ENCODE measurements around the gene RTF1.

The RTF1 gene

DNA sequence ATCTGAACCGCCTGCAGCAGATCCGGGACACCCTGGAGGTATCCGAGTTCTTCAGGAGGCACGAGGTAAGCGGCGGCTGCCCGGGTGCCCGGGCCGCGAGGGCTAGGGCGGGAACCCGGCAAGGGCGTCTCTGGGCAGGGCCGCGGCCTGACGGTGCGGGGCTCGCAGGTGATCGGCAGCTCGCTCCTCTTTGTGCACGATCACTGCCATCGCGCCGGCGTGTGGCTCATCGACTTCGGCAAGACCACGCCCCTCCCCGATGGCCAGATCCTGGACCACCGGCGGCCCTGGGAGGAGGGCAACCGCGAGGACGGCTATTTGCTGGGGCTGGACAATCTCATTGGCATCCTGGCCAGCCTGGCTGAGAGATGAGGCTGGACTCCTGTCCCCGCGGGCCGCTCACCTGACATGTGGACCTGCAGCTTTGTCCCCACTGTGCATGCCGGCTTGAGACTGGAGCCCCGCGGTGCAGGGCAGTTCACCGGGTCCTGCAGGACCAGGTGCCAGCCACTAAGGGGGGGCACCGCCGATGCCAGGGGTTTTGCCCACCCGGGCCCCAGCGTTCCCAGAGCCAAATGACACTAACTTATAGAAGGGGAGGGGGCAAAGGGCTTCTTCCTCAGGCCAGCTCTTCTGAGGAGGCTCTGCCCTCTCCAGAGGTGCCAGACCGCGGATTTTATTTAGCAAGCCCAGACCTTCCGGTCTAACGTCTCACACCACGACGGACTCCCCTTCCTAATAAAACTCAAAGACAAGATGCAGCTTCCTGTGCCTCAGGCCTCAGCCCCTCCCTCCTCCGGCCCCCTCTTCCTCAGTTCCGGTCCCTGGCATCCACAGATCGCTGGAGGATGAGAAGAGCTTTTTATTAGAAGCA lies 86.1 kb downstream of the RTF1 start:
- no peak for DNase-seq (ENCODE audit: low read depth in 2 of 2, low spot score in 1 of 2)

DNA sequence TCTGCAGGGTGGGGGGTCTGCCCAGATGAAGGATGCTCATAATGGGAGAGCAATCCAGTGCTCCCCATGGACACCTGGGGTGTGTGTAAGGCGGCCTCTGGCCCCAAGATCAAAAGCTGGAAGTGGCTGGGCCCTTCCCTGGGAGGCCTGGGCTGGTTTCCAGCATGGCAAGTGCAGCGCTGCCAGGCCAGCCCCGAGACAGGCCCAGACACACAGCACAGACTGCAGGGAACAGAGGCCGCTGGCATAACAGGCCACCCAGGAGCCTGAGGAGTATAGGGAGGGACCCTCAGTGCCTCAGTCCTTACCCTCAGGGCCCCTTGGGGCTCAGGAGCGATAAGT lies 86.7 kb downstream of the RTF1 start:
- no peak for DNase-seq (ENCODE audit: low read depth in 2 of 2, low spot score in 1 of 2)

- no peak for DNase-seq (ENCODE audit: low read depth in 2 of 2, low spot score in 1 of 2)
Measured at GRCh38 chr15:41504751-41505492, 88.0 kb downstream of the RTF1 start.

DNA sequence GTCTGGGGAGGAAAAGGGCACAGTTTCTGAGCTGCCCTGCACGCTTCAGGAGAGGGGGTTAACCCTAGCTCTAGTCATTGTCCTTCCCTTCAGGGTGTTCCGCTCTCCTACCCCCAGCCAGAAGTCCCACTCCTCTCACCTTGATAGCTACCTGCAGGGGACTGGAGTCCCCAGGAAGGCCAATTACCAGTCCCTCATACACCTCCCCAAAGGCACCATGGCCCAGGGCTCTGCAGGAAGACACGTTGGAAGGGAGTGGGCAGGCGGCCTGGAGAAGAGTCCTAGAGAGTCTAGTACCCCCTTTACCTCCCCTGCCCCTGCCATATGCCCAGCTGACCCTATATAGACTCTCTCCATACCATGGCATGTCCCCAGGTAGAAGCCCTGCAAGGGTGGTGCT lies 88.9 kb downstream of the RTF1 start:
- DNase-seq (ENCODE audit: low read depth in 2 of 2, low spot score in 1 of 2) = no peak

GRCh38 chr15:41506796-41507341 lies 90.0 kb downstream of the RTF1 start:
- no peak for DNase-seq (ENCODE audit: low read depth in 2 of 2, low spot score in 1 of 2)

GRCh38 chr15:41507820-41508290 lies 91.0 kb downstream of the RTF1 start:
- no peak for DNase-seq (ENCODE audit: low read depth in 2 of 2, low spot score in 1 of 2)

- no peak for DNase-seq (ENCODE audit: low read depth in 2 of 2, low spot score in 1 of 2)
Measured at GRCh38 chr15:41510728-41511127, 93.8 kb downstream of the RTF1 start.

DNA sequence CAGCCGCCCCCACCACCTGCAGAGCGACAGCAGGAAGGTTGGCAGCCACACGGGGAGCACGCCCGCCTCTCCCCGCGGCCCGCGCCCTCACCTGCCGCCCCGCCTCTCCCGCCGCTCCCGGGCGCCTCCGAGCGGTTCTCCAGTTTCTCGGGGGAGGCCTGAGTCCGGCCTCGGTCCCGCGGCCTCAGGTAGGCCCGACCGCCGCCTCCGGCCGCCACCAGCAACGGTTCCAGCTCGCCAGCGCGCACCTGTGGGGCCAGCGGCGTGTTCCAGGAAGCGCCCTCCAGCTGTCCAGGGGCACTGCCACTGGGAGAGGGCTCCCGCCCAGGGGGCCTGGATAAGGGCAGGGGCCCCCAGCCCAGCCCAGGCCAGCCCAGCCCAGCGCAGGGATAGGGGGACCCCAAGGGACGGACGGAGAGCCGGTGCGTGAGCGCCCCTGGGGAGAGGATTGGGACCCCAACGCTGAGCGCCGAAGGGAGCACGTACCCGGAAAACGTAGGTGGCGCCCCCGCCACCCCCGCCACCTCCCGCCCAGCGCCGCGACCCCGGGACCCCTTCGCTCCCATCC lies 94.5 kb downstream of the RTF1 start:
- DNase-seq (ENCODE audit: low read depth in 2 of 2, low spot score in 1 of 2) = no peak

DNA sequence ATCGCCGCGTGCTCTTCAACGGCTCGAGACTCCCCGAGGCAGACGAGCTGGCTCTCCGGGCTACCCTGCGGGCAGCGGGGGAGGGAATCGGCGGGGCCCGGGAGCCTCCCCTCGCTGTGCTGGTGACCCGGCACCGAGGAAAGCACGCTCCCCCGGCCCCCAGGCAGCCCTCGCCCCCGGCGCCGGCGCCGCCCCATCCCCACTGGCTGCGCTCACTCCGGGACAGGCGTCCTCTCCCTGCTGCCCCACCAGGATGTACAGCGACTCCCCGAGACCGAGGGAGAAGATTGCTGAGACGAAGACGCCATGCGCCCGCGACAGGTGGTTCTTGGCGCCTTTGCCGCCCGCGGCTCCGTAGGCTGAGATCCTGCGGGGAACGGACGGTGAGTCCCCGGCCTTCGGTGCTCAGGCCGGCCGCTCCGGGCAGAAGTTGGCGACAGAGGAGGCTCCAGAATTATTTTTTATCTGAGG lies 95.0 kb downstream of the RTF1 start:
- DNase-seq (ENCODE audit: low read depth in 2 of 2, low spot score in 1 of 2) = no peak

DNA sequence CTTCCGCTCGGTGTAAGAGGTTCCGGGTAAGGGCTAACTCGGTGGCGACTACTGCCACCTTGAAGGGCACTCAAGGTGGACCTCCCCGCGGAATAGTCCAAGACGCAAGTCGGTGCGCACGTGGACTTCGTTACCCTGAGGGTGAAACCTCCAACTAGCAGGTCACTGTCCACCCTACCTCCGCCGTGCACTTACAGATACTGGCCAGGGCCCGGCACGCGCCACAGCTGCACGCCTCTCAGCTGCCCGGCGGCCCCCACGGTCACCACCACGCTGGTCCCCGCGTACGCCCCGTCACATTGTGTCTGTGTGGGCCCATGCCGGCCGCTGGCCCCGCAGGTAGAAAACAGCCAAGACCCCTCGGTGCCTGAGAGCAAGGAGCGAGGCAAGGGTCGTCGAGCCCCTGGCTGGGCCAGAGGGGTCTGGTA lies 95.6 kb downstream of the RTF1 start:
- no peak for DNase-seq (ENCODE audit: low read depth in 2 of 2, low spot score in 1 of 2)

- no peak for DNase-seq (ENCODE audit: low read depth in 2 of 2, low spot score in 1 of 2)
Measured at GRCh38 chr15:41512940-41513505, 96.1 kb downstream of the RTF1 start.

DNA sequence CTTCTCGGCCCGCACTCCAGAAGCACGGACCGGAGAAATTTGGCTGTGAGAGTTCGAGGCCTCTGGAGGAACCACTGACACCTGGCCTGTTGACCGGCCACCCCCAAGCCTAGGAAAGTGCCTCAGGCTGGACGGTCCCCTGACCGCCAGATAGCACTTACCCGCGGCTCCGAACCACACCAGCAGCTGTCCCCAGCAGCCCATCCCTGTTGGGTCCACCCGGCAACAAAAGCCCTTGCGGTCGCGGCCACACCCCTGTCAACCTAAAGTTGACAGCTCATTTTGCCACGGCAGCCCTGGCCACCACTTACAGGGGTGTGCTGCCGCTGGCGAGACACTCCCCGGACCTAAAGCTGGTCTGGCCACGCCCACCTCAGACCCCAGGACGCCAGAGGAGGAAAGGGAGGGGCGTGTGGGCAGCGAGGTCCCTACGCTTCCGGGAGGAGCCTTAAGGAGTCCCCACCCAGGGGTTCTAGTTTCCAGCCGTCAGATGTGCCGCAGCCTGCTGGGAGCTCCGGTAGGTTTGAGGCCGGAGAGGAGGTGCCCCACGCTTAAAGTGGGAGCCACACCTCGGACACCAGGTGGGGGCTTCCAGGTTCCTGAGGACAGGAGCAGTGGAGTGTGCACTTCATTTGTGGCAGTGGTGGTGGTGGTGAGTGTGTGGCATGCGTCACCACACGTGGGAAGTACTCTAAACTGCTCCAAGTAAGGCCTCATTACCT lies 96.8 kb downstream of the RTF1 start, which contains the start of gene LTK:
Gene LTK, minus strand, starts transcription at position 322 of the 722 bp plus-strand sequence. Its CDS starts 118 bp downstream, at position 204.
- no peak for DNase-seq (ENCODE audit: low read depth in 2 of 2, low spot score in 1 of 2)

DNA sequence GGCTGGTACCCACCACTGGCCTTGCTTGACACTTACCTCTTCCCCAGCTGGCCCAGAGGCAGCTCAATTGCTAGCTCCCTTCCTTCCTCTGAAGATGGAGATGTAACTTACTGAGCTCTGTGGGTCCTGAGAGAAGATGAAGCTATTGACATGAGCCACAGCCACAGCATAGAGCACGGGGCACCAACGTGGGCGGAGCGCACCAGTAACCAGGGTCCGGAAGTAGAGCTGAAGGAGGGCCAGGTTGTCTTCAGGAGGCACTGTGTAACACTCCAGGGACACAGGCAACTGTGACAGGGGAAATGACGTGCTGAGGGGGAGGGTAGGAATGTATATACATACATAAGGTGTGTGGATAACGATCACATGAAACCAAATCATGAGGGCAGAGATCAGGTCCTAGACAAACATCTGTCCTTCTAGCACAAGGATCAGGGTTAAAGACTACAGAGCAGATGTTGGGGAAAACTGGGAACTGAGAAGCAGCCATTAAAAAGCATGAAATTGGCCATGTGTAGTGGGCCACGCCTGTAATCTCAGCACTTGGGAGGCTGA lies 101.1 kb downstream of the RTF1 start:
- no peak for DNase-seq (ENCODE audit: low read depth in 2 of 2, low spot score in 1 of 2)

GRCh38 chr15:41520636-41521035 lies 103.7 kb downstream of the RTF1 start:
- DNase-seq (ENCODE audit: low read depth in 2 of 2, low spot score in 1 of 2) = no peak

DNA sequence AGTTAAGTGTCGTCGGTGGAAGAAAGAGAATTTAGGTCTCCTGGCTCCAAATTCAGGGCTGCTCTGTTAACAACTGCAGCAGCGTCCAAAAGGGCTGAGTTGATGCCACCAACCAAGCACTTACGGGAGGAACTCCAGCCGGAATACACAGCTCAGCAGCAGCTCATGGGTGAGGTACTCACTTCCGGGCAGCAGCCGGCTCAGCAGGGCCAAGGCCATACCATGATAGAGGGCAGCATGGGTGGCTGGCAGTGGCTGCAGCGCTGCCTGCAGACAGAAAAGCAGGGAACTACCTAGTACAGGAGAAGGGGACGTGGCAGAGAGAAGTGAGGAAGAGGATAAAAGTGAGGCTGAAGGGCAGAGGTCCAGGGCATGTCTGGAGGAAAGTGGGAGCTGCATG lies 104.7 kb downstream of the RTF1 start:
- DNase-seq (ENCODE audit: low read depth in 2 of 2, low spot score in 1 of 2) = no peak

- DNase-seq (ENCODE audit: low read depth in 2 of 2, low spot score in 1 of 2) = no peak
Measured at GRCh38 chr15:41523097-41523496, 106.2 kb downstream of the RTF1 start.

DNA sequence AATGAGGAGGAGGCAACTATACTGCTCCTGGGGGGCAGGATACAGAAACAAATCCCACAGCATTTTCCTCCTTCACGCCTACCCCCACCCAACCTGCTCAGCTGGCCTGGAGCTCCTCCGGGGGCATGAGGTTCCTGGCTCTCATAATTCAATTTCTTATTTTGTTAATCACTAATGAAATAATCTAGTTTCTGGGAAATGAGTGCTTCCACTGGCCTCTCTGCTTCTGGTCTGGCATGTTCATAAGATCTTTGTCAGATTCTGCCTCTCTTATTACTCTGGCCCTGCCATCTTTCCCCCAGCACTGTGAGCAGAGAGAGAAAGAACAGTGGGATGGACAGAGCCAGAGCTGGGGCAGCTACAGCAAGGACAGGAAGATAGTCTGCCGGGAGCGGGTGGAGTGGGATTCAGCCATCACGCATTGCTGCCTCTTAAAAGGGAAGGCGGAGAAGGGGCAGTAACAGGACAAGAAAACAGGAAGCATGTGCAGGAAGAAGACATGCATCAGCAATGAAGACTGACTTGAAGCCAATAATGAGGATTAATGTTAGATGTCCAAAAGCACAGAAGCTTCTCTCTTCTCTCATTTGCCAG lies 113.6 kb downstream of the RTF1 start:
- DNase-seq (ENCODE audit: low read depth in 2 of 2, low spot score in 1 of 2) = no peak
